Fibroblast of skin of right biceps (primary cell): Measurements from ENCODE around the gene MSI2.
A peak's percentile ranks its signal among the peaks of the same experiment; 100 is the strongest.

Experiments used
- DNase-seq: peaks from one replicate; pipeline ENCODE4 v3.0.0-alpha.2; 2013

MSI2 gene

GRCh38 chr17:57678393-57678792 lies 422.1 kb downstream of the MSI2 start:
- no peak for DNase-seq

- no peak for DNase-seq
These were observed 423.0 kb downstream of the MSI2 start for GRCh38 chr17:57679356-57679755.

- DNase-seq: no peak
These were observed 423.8 kb downstream of the MSI2 start for GRCh38 chr17:57679906-57680695.

GRCh38 chr17:57682701-57683100 lies 426.4 kb downstream of the MSI2 start:
- no peak for DNase-seq

GRCh38 chr17:57684711-57685498 lies 428.6 kb downstream of the MSI2 start:
- DNase-seq: no peak

GRCh38 chr17:57685499-57686132 lies 429.3 kb downstream of the MSI2 start:
- no peak for DNase-seq

DNA sequence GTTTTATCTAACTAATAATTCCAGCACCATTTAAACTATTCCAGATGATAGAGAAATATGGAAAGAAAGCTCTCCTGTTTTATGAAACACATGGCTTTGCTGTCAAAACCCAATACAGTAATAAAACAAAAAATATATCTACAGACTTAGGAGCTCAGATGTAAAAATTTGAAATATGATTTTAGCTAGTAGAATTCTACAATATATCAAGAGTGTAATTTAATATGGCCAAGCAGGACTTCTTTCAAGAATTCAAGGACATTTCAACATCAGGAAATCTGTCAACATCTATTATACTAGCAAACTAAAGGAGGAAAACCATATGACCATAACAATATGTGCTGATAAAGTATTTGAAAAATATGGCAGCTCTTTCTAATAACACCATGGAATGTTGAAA lies 431.3 kb downstream of the MSI2 start:
- DNase-seq: no peak

DNA sequence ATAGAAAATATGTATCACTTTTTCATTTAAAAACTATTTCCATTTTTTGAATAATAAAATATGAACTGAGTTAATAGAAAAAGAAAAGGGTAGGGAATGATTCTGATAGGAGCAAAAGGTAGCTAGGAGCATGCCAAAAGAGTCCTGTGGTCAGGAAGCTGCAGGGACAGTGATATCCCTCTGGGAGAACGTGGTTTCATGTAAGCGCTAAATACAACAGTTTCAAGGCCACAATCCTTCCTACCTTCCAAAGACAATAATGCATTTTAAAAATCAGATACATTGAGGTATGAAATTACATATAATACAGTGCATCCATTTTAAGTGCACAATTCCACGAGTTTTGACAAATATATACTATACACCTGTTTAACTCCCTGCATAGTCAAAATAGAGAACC lies 432.9 kb downstream of the MSI2 start:
- DNase-seq: no peak

DNA sequence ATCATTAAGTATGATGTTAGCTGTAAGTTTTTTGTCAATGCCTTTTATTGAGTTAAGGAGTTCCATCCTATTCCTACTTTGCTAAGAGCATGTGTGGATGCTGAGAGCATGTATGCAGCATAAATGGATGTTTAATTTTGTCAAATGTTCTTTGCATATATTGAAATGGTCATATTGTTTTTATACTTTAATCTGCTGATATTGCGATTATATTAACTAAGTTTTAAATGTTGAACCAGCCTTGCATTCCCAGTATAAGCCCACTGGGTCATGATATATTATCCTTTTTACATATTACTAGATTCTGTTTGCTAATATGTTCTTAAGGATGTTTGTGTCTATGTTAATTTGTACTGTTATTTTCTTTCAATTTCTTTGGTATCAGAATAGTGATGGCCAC lies 435.6 kb downstream of the MSI2 start:
- no peak for DNase-seq

DNA sequence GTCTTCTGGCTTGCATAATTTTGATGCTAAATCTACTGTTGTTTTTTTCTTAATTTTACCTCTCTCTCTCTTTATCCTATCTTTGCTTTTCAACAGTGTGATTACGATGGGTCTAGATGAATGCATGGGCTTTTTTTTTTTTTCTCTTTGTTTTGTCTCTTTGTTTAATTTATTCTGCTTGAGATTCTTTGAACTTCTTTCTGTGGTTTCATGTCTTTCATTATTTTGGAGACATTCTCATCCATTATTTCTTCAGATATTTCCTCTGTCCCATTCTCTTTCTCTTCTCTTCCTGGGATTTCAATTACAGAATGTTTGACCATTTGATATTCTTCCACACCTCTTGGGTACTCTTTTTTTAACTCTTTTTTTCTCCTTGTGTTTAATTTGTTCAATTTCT lies 436.4 kb downstream of the MSI2 start:
- no peak for DNase-seq

DNA sequence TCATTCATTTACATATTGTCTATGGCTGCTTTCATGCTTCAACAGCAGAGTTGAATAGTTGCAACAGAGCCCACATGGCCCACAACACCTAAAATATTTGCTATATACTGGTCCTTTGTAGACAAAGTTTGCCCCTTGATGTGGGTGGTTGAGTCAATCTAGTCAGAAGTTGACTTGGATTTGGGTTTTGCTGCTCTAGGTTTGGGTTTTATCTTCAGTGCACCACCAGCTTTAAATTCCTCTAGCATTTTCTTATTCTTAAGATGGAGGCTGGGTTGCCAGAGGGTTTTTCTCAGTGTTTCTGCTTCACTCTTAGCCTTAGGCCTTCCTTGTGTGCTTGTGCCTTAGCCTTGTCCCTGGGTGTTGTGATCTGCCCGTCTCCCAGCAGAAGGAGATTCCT lies 437.7 kb downstream of the MSI2 start:
- no peak for DNase-seq

DNA sequence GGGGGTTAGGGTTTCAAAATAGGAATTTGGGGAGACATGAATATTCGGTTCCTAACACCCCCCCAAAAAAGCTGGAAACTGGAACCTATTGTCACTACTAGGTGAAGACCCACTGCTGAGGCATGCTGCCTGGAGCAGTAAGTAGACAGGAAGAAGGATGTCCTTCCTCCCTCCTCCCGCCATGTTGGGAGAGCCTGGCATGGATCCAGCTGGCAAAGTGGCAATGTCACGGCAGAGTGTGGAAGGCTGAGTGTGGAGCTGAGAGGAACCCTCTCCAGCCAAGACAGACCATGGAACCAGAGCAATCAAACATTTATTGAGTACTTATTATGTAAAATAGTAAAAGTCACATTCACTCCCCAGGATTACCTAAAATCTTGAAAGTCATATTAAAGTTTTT lies 439.7 kb downstream of the MSI2 start:
- DNase-seq: no peak

- DNase-seq: no peak
These were observed 440.9 kb downstream of the MSI2 start for GRCh38 chr17:57697197-57697596.

DNA sequence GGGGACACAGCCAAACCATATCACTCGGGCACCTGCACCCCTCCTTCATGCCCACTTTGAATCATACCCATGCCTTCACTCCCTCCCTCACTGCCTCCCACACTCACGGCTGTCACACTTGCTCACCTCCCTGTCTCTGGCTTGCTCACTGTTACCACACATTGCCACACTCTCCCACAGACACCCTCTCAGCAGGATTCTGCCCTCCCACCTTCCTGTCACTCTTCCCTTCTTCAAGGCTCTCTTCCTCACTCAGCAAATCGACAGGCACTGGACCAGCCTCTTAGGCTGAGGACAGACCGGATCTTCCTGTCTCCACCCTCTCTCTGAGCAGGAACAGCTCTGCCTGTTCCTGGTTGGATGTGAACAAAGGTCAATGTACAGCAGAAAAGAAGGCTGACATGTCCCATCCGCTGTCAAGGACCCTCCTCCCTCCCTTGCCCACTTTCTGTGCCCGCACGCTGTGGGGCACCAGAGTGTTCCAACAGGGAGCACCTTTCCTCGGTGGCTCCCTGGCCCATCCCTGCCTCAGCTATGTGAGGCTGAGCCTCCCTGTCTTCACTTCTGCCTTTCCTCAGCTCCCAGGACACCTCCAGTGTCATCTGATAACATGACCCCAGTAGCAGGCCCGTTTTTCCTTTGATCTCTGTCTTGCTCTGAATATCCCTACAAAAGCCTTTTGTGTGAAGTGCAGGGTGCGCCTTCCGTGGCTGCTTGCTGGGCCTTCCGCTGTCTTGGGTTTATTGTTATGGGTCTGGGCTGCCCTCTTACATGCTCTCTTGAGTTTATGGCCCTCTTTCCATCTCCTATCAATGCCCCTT lies 441.8 kb downstream of the MSI2 start:
- DNase-seq: no peak

- DNase-seq: peak; percentile 12
These were observed 443.5 kb downstream of the MSI2 start for GRCh38 chr17:57699751-57700219.

- no peak for DNase-seq
These were observed 444.8 kb downstream of the MSI2 start for GRCh38 chr17:57701124-57701523.

GRCh38 chr17:57703273-57703672 lies 446.9 kb downstream of the MSI2 start:
- DNase-seq: no peak

GRCh38 chr17:57704448-57704847 lies 448.1 kb downstream of the MSI2 start:
- DNase-seq: no peak

GRCh38 chr17:57705921-57706695 lies 449.8 kb downstream of the MSI2 start:
- DNase-seq: no peak

DNA sequence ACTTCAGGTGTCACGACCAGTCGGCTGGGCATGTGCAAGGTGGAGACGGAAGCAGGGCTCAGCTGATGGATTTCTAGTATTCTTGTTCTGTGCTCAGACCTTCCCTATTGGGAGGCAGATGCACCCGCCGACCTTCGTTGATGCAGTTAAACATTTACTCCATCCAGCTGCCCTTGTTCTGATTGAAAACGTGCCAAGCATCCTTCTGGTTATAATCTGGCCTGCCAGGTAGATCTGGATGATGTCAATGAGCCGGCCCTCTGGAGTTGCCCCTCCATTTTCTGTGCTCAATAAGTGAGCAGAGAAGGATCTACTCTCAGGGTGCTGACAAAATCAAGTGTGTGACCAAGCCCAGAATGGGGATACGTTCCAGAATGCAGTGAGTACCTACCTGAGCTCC lies 450.4 kb downstream of the MSI2 start:
- DNase-seq: no peak

DNA sequence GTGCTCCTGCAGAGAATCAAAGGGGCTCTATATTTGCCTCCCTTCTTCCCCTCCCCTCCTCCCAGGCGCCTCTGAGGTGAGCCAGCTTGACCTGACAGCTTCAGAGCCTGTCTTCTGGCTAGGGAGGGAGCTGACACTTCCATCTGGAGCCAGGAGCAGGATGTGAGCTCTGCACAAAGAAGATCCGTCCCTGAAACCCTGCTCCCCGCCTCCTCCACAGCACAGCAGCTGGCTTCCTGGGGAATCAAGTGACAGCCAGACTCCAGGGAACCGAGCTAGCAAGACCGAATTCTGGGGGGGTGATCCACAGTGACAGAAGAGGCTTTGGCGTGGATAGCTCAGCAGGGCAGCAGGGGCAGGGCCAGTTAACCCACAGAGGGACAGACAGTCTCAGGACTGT lies 451.6 kb downstream of the MSI2 start:
- DNase-seq: peak; percentile 4

DNA sequence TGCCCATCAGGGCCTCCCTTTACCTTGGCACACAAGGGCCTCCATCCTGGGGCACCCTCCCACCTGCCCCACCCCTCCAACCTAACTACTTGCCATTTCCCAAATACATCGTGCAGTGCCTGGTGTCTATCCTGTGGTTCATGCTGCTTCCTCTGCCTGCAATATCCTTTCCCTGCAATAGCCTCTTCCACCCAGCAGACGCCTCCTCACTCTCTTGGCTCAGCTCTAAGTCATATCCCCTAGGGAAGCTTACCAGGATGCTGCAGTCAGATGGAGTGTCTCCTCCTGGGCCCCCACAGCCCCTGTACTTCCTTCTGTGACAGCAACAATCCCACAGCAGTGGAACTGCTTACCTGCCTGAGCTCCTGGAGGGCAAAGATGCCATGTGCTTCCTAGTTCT lies 452.1 kb downstream of the MSI2 start:
- peak; percentile 6 for DNase-seq
